Measurements from ENCODE around the gene OR10P1. TPM values are rescaled to one million over a fixed set of nuclear protein-coding genes. Genes with fewer than 3 reads are reported as not detected.

OR10P1 gene
- total RNA-seq, 1 donor: not detected

Small RNAs within 50 kb of the gene (small RNA-seq; reads per million reads assigned to genes)
- gene AC009779.5: not detected

Other genes starting within 250 kb of the OR10P1 start
- gene OR6C65, start 236.4 kb upstream of the OR10P1 start, total RNA-seq: not detected in 2 replicates
- gene OR6C76, start 210.6 kb upstream of the OR10P1 start, total RNA-seq: not detected in 2 replicates
- not detected in 2 replicates for gene OR6C2, start 192.8 kb upstream of the OR10P1 start, total RNA-seq
- not detected in 2 replicates for gene OR6C70, start 166.8 kb upstream of the OR10P1 start, total RNA-seq
- gene OR6C68, start 144.5 kb upstream of the OR10P1 start, total RNA-seq: not detected in 2 replicates
- gene OR6C4, start 87.3 kb upstream of the OR10P1 start, total RNA-seq: not detected in 2 replicates
- not detected in 2 replicates for gene OR2AP1, start 64.4 kb upstream of the OR10P1 start, total RNA-seq
- 22.4 and 24.8 TPM in 2 replicates for gene ITGA7, start 71.0 kb downstream of the OR10P1 start, total RNA-seq
- gene BLOC1S1, start 79.2 kb downstream of the OR10P1 start, total RNA-seq: 46.0 and 59.4 TPM in 2 replicates
- gene RDH5, start 83.5 kb downstream of the OR10P1 start, total RNA-seq: 27.7 and 32.2 TPM in 2 replicates
- 3,072 and 3,128 TPM in 2 replicates for gene CD63, start 92.1 kb downstream of the OR10P1 start, total RNA-seq
- 4.1 and 4.3 TPM in 2 replicates for gene GDF11, start 106.2 kb downstream of the OR10P1 start, total RNA-seq
- gene SARNP, start 180.8 kb downstream of the OR10P1 start, total RNA-seq: 53.6 and 56.6 TPM in 2 replicates
- gene ORMDL2, start 181.1 kb downstream of the OR10P1 start, total RNA-seq: 9.4 and 10.1 TPM in 2 replicates
- 40.1 and 41.6 TPM in 2 replicates for gene DNAJC14, start 192.7 kb downstream of the OR10P1 start, total RNA-seq
- 13.0 and 14.7 TPM in 2 replicates for gene MMP19, start 206.0 kb downstream of the OR10P1 start, total RNA-seq

Data from osteoblast (primary cell).